ENCODE results near the gene PELI2. TPM values are rescaled to one million over a fixed set of nuclear protein-coding genes. Genes with fewer than 3 reads are reported as not detected.

PELI2 gene
- total RNA-seq, 1 donor, result 3.0 TPM

DNA sequence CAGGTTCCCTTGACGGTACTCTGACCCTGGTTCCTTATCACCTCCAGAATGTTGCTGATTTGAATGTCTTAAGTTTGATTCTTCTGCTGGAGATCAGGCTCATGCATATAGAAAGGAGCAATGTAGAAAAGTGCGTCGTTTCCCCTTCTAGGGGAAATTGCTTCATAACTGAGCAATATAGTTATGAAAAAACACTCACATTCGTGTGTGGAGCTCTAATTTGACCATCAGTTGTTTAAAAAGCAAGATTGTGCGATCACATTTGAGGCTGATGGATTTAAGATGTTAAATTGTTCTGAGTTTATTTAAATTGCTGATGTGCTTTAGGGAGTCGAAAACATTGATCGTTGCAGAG lies 19.2 kb downstream of the PELI2 start:
- DNase-seq (ENCODE audit: low read depth), result no peak

GRCh38 chr14:56137849-56138248 lies 19.6 kb downstream of the PELI2 start:
- no peak for TF ChIP-seq CTCF (IDR thresholded peaks at IDR 0.05; ENCODE audit: insufficient read depth, low read depth, low read length)
- H3K4me3 ChIP-seq (ENCODE audit: low read depth, low read length), result no peak overlapping the region
- DNase-seq (ENCODE audit: low read depth), result no peak

More for the DNA sequence above, 19.2 kb downstream of the PELI2 start:
- TF ChIP-seq CTCF (IDR thresholded peaks at IDR 0.05; ENCODE audit: insufficient read depth, low read depth, low read length), result no peak
- H3K4me3 ChIP-seq (ENCODE audit: low read depth, low read length), result no peak overlapping the region

GRCh38 chr14:56138928-56139327 lies 20.7 kb downstream of the PELI2 start:
- DNase-seq (ENCODE audit: low read depth), result no peak
- TF ChIP-seq CTCF (IDR thresholded peaks at IDR 0.05; ENCODE audit: insufficient read depth, low read depth, low read length), result no peak
- H3K4me3 ChIP-seq (ENCODE audit: low read depth, low read length), result no peak overlapping the region

- no peak for TF ChIP-seq CTCF (IDR thresholded peaks at IDR 0.05; ENCODE audit: insufficient read depth, low read depth, low read length)
- H3K4me3 ChIP-seq (ENCODE audit: low read depth, low read length), result no peak overlapping the region
- DNase-seq (ENCODE audit: low read depth), result no peak
Observed at GRCh38 chr14:56142314-56142713, 24.1 kb downstream of the PELI2 start.

- H3K4me3 ChIP-seq (ENCODE audit: low read depth, low read length), result no peak overlapping the region
- no peak for TF ChIP-seq CTCF (IDR thresholded peaks at IDR 0.05; ENCODE audit: insufficient read depth, low read depth, low read length)
- DNase-seq (ENCODE audit: low read depth), result no peak
Observed at GRCh38 chr14:56143025-56143424, 24.8 kb downstream of the PELI2 start.

DNA sequence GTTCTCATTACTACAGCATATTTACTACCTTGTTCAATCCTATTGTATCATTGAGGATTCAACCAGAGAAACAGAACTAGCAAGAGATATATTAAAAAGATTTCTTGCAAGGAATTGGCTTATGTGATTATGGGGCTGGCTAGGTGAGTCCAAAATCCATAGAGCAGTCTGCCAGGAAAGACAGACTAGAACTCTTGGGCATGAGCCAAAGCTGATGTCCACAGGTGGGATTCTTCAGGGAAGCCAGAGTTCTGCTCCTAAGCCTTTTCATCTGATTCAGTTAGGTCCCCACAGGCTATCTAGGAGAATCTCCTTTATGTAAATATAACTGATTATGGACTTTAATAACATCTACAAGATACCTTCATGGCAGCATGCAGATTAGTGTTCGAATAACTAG lies 26.0 kb downstream of the PELI2 start:
- no peak for TF ChIP-seq CTCF (IDR thresholded peaks at IDR 0.05; ENCODE audit: insufficient read depth, low read depth, low read length)
- DNase-seq (ENCODE audit: low read depth), result no peak
- no peak overlapping the region for H3K4me3 ChIP-seq (ENCODE audit: low read depth, low read length)

- H3K4me3 ChIP-seq (ENCODE audit: low read depth, low read length), result no peak overlapping the region
- no peak for DNase-seq (ENCODE audit: low read depth)
- no peak for TF ChIP-seq CTCF (IDR thresholded peaks at IDR 0.05; ENCODE audit: insufficient read depth, low read depth, low read length)
Observed at GRCh38 chr14:56145181-56145769, 27.1 kb downstream of the PELI2 start.

Measured in fibroblast of villous mesenchyme (primary cell).